ENCODE measurements around the gene HDLBP. TPM values are rescaled to one million over a fixed set of nuclear protein-coding genes. Genes with fewer than 3 reads are reported as not detected.

Gene HDLBP
- total RNA-seq, 6 donors from 2014 or later, result 339 to 691 (median 487) TPM

DNA sequence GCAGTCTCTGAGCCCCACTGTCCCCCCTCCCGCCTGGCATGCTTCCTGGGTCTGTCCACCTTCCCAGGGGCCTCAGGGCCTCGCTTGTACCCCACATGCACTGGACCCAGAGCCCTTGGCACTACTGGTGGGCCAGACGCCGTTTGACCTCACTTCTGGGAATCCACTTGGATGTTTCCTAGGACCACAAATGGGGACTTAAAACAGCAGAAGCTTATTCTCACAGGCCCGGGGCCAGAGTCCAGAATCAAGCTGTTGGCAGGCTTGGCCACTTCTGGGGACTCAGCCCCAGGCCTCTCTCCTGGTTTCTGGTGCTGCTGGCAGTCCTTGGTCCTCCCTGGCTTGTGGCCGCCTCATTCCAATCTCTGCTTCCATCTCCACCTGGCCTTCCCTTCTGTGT lies 107.4 kb downstream of the HDLBP start:
- Histone ChIP-seq H3K9me3 (no peaks in the 10 kb centered on the region), H3K27ac (no peak overlapping the region), H3K4me3 (no peak overlapping the region), H3K36me3 (no peaks in the 10 kb centered on the region), H3K27me3 (no peaks in the 10 kb centered on the region), H3K4me1 (no peaks in the 10 kb centered on the region)
- 67 to 77% methylated on average over 4 to 6 of the region's 6 CpGs for WGBS, 2 donors
- DNase-seq (no peak), ATAC-seq (ENCODE audit: low FRiP score in 2 of 2) (no peak)
- TF ChIP-seq POLR2A (IDR thresholded peaks at IDR 0.05) (no peak), CTCF (IDR thresholded peaks at IDR 0.05) (no peak), EP300 (IDR thresholded peaks at IDR 0.05) (no peak), POLR2AphosphoS5 (IDR thresholded peaks at IDR 0.05) (no peak)

DNA sequence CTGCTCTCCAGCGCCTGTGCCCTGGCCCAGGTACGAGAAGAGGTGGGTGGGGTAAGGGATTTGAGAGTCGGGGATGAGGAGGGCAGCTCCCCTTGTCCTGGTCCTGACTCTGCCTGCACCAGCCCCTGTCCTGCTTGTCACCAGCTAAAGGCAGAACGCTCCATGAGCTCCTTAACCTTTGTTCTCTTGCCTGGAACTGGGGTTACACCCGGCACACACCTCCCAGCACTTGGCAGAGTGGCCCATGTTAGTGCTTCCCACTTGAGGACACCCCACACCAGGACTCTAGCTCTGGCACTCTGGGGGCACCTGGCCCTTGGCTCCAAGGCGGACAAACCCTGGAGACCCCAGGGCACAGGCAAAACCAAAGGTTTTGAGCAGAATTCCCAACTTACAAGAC lies 107.8 kb downstream of the HDLBP start:
- 79% methylated on average over 6 of the region's 6 CpGs; no CpG with 5 or more reads in 1 of the 2 donors for WGBS, 2 donors
- Histone ChIP-seq H3K9me3 (no peaks in the 10 kb centered on the region), H3K4me1 (no peaks in the 10 kb centered on the region), H3K27me3 (no peaks in the 10 kb centered on the region), H3K4me3 (no peak overlapping the region), H3K36me3 (no peaks in the 10 kb centered on the region), H3K27ac (no peak overlapping the region)
- no peak for DNase-seq
- TF ChIP-seq CTCF (IDR thresholded peaks at IDR 0.05), result no peak
- no peak for TF ChIP-seq EP300 (IDR thresholded peaks at IDR 0.05)
- TF ChIP-seq POLR2A (IDR thresholded peaks at IDR 0.05), result no peak
- TF ChIP-seq POLR2AphosphoS5 (IDR thresholded peaks at IDR 0.05), result no peak
- no peak for ATAC-seq (ENCODE audit: low FRiP score in 2 of 2)

DNA sequence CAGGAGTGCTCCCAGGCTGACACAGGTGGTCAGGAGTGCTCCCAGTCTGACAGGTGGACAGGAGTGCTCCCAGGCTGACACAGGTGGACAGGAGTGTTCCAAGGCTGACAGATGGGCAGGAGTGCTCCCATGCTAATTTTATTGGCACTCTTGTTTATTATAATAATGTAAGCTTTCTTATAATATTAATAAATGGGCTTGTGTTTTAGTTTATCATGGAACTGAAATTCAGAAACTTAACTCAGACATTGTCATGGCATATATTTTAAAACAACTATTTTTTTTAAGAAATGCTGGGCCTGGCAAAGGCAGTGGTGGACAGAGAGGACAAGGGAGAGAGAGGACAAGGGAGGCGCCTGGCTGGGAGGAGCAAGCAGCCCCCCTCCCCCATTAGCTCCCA lies 108.3 kb downstream of the HDLBP start:
- no peaks in the 10 kb centered on the region for H3K4me1 ChIP-seq
- H3K4me3 ChIP-seq, result no peak overlapping the region
- TF ChIP-seq CTCF (IDR thresholded peaks at IDR 0.05) (no peak), POLR2A (IDR thresholded peaks at IDR 0.05) (no peak), EP300 (IDR thresholded peaks at IDR 0.05) (no peak), POLR2AphosphoS5 (IDR thresholded peaks at IDR 0.05) (no peak)
- no peaks in the 10 kb centered on the region for H3K9me3 ChIP-seq
- WGBS, 2 donors, result 43 to 92% methylated on average over 1 of the region's 1 CpG
- DNase-seq (no peak), ATAC-seq (ENCODE audit: low FRiP score in 2 of 2) (no peak)
- no peaks in the 10 kb centered on the region for H3K27me3 ChIP-seq
- no peak overlapping the region for H3K27ac ChIP-seq
- H3K36me3 ChIP-seq, result no peaks in the 10 kb centered on the region

- WGBS, 2 donors, result 71% methylated on average over 3 of the region's 3 CpGs; no CpG with 5 or more reads in 1 of the 2 donors
- TF ChIP-seq CTCF (IDR thresholded peaks at IDR 0.05), result no peak
- no peak for TF ChIP-seq POLR2A (IDR thresholded peaks at IDR 0.05)
- no peak for TF ChIP-seq POLR2AphosphoS5 (IDR thresholded peaks at IDR 0.05)
- TF ChIP-seq EP300 (IDR thresholded peaks at IDR 0.05), result no peak
- no peaks in the 10 kb centered on the region for H3K4me1 ChIP-seq
Measured at GRCh38 chr2:241205086-241205485, 110.4 kb downstream of the HDLBP start.

DNA sequence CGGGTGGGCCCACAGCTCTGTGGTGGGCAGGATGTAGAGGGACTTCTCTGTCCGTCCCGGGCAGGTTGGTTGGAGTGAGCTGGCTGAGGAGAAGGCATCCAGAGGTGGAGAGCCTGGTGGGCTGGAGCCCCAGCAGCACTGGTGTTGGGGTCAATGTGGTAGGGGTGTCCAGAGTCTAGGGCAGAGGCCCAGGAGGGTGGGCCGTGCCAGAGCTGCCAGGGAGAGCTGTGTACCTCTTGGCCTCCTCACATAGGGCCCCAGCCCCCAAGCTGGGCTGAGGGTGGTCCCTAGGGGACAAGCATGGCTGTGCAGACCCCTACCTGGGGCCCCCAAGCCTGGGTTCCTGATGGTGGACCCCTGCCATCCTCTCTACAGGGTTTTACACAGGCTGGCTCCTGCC lies 111.0 kb downstream of the HDLBP start:
- no peak overlapping the region for H3K4me3 ChIP-seq
- no peaks in the 10 kb centered on the region for H3K27me3 ChIP-seq
- H3K27ac ChIP-seq, result no peak overlapping the region
- DNase-seq (no peak), ATAC-seq (ENCODE audit: low FRiP score in 2 of 2) (no peak)
- no peaks in the 10 kb centered on the region for H3K9me3 ChIP-seq
- H3K4me1 ChIP-seq, result no peaks in the 10 kb centered on the region
- WGBS, 2 donors, result 66 to 73% methylated on average over 3 to 4 of the region's 4 CpGs
- no peaks in the 10 kb centered on the region for H3K36me3 ChIP-seq
- no peak for TF ChIP-seq POLR2AphosphoS5 (IDR thresholded peaks at IDR 0.05)
- TF ChIP-seq POLR2A (IDR thresholded peaks at IDR 0.05), result no peak
- TF ChIP-seq CTCF (IDR thresholded peaks at IDR 0.05), result no peak
- no peak for TF ChIP-seq EP300 (IDR thresholded peaks at IDR 0.05)

More at GRCh38 chr2:241205086-241205485, 110.4 kb downstream of the HDLBP start:
- no peak for ATAC-seq (ENCODE audit: low FRiP score in 2 of 2)
- Histone ChIP-seq H3K27me3 (no peaks in the 10 kb centered on the region), H3K4me3 (no peak overlapping the region), H3K27ac (no peak overlapping the region), H3K9me3 (no peaks in the 10 kb centered on the region), H3K36me3 (no peaks in the 10 kb centered on the region)
- DNase-seq, result no peak

All from upper lobe of left lung (tissue), 6 donors.